Stromal cell of bone marrow (primary cell): ENCODE results near the gene OR2B6.
"Not testable (repeated sequence)": the region's sequence is repeated elsewhere in the genome, so short reads cannot be mapped to it uniquely, and the experiment has no call there.

Experiments
- DNase-seq: peaks from one replicate; pipeline ENCODE4 v3.0.0-alpha.2; 2012; ENCODE audit warnings: low read depth

The OR2B6 gene

GRCh38 chr6:27956941-27957340, at the start of gene OR2B6:
Gene OR2B6 (plus strand): TSS chr6:27957241. CDS start chr6:27957241, 0 bp downstream.
- no peak for DNase-seq

DNA sequence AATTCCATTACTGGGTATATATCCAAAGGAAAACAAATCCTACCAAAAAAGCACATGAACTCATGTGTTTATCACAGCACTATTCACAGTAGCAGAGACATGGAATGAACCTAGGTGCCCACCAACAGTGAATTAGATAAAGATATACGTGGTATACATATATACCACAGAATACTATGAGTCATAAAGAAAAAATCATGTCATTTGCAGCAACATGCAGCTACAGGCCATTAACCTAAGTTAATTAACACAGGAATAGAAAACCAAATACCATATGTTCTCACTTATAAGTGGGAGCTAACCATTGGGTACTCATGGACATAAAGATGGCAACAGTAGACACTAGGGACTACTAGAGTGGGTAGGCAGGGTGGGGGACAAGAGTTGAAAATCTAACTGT, 49.0 kb upstream of the OR2B6 start:
- DNase-seq, result no peak

DNA sequence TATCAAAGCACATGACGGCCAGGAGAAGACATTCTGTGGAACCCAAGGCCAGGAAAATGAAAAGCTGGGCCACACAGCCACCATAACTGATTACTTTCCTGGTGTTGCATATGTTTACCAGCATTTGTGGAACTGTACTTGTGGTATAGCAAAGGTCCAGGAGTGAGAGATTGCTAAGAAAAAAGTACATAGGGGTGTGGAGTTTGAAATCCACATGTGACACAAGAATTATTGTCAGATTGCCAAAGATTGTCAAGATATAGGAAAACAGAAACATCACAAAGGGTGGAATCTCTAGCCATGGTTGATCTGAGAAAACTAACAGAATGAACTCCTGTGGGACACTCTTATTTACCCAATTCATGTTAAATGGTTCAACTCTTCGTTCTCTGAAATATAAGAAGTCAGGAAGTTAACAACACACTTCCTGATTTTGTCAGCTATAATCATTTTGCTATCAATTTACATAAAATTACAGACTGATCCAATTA, 45.0 kb upstream of the OR2B6 start, which contains the start of gene OR2B2:
OR2B2 (minus strand) TSS at position 441 of the 491 bp plus-strand sequence; CDS start at position 364, 77 bp downstream.
- DNase-seq, result no peak

- DNase-seq, result no peak
These were observed 34.1 kb upstream of the OR2B6 start for GRCh38 chr6:27922949-27923348.

DNA sequence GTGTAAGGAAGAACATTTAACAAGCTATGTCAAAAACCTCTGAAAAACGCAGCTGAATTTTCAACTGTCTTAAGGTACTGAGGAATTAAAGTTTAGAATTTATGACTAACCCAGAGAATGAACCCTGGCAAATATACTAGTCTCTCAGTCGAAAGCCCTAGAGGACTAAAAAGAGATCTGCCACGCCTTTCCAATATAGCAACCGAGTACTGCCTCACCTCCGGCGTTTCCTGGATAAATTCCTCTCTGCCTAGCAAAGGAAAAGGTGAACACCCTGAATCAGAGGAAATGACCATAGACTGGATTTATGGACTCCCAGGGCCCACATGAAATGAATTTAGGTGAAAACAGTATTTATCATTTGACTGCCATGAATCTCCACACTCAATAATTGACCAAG, 32.9 kb upstream of the OR2B6 start:
- no peak for DNase-seq

DNA sequence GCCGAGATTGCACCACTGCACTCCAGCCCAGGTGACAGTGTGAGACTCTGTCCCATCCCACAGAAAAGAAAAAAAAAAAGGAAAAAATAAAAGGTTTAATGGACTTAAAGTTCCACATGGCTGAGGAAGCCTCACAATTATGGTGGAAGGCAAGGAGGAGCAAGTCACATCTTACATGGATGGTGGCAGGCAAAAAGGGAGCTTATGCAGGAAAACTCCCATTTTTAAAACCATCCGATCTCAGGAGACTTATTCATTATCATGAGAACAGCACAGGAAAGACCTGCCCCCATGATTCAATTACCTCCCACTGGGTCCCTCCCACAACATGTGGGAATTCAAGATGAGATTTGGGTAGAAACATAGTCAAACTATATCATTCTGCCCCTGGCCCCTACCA, 29.0 kb upstream of the OR2B6 start:
- DNase-seq, result not testable (repeated sequence)

- not testable (repeated sequence) for DNase-seq
These were observed 27.1 kb upstream of the OR2B6 start for GRCh38 chr6:27929930-27930329.

GRCh38 chr6:27931209-27931608, 25.8 kb upstream of the OR2B6 start:
- DNase-seq, result no peak

- no peak for DNase-seq
These were observed 16.3 kb upstream of the OR2B6 start for GRCh38 chr6:27940766-27941165.

DNA sequence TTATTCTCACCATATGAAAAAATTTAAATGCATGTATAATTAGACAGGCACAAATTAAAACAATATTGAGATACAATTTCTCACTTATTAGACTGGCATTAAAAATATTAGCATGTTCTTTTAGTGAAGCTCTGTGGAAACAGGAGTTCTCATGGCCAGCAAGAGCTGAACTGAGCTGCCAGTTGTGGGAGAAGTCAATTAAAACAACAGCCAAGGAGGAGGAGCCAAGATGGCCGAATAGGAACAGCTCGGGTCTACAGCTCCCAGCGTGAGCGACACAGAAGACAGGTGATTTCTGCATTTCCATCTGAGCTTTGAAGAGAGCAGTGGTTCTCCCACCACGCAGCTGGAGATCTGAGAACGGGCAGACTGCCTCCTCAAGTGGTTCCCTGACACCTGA, 14.0 kb upstream of the OR2B6 start:
- DNase-seq, result not testable (repeated sequence)

- DNase-seq, result no peak
These were observed 8.8 kb upstream of the OR2B6 start for GRCh38 chr6:27948237-27948636.

DNA sequence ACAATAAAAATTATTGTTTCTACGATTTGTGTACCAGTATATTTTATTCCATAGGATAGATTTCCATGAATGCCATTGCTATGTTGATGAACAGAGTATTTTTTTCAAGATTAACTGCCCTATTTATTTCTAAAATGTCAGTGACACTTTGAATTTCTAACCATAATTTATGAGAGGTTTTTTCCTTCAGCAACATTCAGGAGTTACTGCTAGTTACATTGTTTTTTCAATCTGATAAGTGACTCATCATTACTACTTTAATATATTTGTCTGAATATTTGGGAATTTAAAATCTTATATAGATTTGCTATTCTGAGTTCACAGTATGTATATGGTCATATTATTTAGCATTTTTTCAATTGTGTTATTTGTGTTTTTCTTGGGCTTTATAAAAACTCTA, 6.0 kb upstream of the OR2B6 start:
- DNase-seq, result no peak

- DNase-seq, result no peak
These were observed 475 bp downstream of the OR2B6 start for GRCh38 chr6:27957516-27957915.

DNA sequence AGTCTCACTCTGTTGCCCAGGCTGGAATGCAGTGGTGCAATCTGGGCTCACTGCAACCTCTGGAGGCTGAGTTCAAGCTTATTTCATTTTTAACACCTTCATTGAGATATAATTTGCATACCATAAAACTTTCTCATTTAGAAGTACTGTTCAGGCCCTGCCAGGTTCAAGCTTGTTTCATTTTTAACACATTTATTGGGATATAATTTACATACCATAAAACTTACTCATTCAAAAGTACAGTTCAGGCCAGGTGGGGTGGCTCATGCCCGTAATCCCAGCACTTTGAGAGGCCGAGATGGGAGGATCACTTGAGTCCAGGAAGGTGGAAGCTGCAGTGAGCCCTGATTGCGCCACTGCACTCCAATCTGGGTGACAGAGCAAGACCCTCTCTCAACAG, 5.5 kb downstream of the OR2B6 start:
- no peak for DNase-seq

DNA sequence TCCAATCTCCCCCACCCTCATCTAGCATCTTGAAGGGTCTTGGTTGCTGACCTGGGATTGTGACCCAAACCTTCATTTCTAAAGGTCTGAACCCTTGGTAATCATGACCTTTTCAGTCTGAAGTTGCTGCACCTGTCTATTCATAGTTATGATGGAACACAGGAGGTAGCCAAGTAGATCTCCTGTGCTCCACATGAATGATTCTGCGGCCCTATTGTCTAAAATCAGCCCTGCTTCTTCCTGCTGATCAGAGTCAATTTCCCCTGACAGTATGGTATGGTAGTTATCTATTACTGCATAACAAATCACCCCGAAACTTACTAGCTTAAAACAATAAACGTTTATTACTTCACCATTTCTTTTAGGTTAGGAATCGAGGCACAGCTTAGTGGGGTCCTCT, 9.0 kb downstream of the OR2B6 start:
- DNase-seq, result no peak

DNA sequence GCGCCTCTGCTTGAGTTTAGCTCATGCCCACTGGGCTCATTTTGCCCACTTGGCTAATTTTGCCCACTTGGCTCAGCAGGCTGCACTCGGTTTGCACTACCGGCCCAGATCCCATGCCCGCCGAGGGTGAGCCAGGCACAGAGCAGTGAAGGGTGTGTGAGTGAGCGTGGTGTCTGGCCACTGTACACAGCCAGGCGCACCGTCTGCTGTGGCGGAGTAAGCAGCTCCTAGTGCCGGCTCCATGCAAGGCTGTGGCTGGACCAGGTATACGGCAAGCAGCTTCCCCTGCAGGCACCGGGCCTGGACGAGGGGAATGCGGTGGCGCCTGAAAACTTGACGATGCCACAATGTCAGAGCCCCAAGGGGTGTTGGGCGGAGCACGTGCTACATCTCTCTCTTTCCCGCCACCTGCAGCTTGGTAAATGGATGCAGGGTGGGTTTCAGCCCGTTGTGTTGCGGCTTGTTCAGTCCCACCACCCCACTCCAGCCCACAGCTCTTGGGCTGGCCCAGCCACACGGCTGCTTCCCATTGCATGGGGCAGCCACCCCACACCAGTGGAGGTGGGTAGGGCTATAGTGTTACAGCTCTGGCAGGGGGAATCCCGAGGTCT, 9.9 kb downstream of the OR2B6 start:
- no peak for DNase-seq

- no peak for DNase-seq
These were observed 13.4 kb downstream of the OR2B6 start for GRCh38 chr6:27970444-27970843.

GRCh38 chr6:27972750-27973149, 15.7 kb downstream of the OR2B6 start:
- no peak for DNase-seq

DNA sequence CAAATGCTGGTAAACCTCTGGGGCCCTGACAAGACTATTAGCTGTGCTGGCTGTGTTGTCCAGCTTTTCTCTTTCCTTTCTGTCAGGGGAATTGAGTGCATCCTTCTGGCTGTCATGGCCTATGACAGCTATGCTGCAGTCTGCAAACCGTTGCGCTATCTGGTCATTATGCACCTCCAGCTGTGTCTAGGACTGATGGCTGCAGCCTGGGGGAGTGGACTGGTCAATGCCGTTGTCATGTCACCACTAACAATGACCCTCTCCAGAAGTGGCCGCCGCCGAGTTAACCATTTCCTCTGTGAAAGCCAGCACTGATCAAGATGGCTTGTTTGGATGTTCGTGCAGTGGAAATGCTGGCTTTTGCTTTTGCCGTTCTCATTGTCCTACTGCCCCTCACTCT, 20.3 kb downstream of the OR2B6 start:
- no peak for DNase-seq

DNA sequence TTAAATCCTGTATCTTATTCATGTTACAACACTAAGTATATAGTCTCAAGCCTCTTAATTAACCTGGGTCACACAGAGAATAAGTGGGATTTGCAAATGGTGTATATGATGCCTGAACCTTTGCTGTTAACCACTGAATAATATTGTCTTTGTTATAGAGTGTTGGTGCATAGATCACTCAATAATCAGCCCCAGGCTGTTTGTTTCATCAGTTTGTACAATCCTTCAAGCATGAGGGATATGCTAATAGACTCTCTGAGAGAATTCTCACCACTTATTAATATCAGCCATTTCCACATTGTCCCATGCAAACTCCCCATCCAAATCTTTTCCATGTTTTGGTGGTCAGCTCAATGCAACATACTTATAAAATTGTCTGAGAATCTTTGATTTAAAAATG, 21.7 kb downstream of the OR2B6 start:
- DNase-seq, result no peak

DNA sequence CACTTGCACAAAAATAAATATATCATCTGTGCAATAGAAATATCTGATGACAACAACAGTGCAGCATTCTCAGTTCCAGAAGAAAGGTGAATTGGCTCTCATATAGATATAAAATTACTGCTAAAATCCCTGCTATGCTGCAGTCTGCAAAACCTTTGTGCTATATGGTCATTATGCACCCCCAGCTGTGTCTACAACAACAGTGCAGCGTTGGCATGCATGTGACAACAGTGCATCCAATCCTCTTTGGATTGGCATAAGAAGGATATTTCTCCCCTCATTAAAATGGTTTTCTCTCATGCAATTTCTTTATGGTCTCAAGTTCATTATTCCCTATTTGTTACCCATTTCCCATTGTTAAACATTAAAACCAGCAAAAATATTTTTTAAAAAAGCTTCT, 23.1 kb downstream of the OR2B6 start:
- no peak for DNase-seq

GRCh38 chr6:27986928-27987725, 30.1 kb downstream of the OR2B6 start:
- DNase-seq, result no peak

DNA sequence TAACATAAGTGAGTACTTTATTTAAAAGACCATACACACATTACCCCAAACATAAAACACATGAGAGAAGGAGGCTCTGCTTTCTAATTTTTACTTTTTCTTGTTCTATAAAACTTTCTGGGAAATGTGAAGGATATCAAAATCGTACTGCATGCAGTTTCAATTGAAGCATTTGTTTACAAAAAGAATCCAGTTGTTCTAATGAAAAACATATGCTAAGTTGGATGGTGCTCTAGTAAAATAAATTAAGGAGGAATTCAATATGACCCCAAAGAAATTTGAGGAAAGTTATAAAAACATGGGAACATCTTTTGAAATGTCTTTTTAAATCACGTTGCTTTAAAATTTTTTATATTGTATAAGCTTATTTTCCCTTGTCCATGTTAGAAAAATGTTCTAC, 37.6 kb downstream of the OR2B6 start:
- DNase-seq, result no peak
